Hematopoietic multipotent progenitor cell treated with erythropoietin and hydrocortisone succinate and interleukin-3 and kit ligand, for 6 days (in vitro differentiated cells): Measurements from ENCODE around the gene C1QTNF1.
A peak's percentile ranks its signal among the peaks of the same experiment; 100 is the strongest.
"Not testable (repeated sequence)": the region's sequence is repeated elsewhere in the genome, so short reads cannot be mapped to it uniquely, and the experiment has no call there.

Experiments
- DNase-seq: peaks from one replicate; pipeline ENCODE4 v3.0.0-alpha.2; 2015

The C1QTNF1 gene

GRCh38 chr17:79026376-79027273 lies 2.7 kb downstream of the C1QTNF1 start:
- DNase-seq: no peak

GRCh38 chr17:79027274-79027924 lies 3.4 kb downstream of the C1QTNF1 start:
- DNase-seq: no peak

- DNase-seq: no peak
Observed at GRCh38 chr17:79027925-79028491, 4.0 kb downstream of the C1QTNF1 start.

- peak; percentile 28 for DNase-seq
Observed at GRCh38 chr17:79028496-79029326, 4.7 kb downstream of the C1QTNF1 start.

- DNase-seq: no peak
Observed at GRCh38 chr17:79029327-79030009, 5.5 kb downstream of the C1QTNF1 start.

- not testable (repeated sequence) for DNase-seq
Observed at GRCh38 chr17:79030636-79031035, 6.7 kb downstream of the C1QTNF1 start.

- DNase-seq: no peak
Observed at GRCh38 chr17:79031996-79032875, 8.3 kb downstream of the C1QTNF1 start.

- no peak for DNase-seq
Observed at GRCh38 chr17:79033046-79033616, 9.2 kb downstream of the C1QTNF1 start.

GRCh38 chr17:79033741-79034501 lies 10.0 kb downstream of the C1QTNF1 start:
- DNase-seq: no peak

GRCh38 chr17:79034931-79035485 lies 11.0 kb downstream of the C1QTNF1 start:
- no peak for DNase-seq

- DNase-seq: no peak
Observed at GRCh38 chr17:79035686-79036085, 11.7 kb downstream of the C1QTNF1 start.

GRCh38 chr17:79036181-79036580 lies 12.2 kb downstream of the C1QTNF1 start:
- no peak for DNase-seq

GRCh38 chr17:79036596-79036995 lies 12.6 kb downstream of the C1QTNF1 start:
- DNase-seq: no peak

GRCh38 chr17:79038545-79039135 lies 14.7 kb downstream of the C1QTNF1 start:
- DNase-seq: no peak

- no peak for DNase-seq
Observed at GRCh38 chr17:79039171-79039570, 15.2 kb downstream of the C1QTNF1 start.

GRCh38 chr17:79039886-79040285 lies 15.9 kb downstream of the C1QTNF1 start:
- no peak for DNase-seq

- no peak for DNase-seq
Observed at GRCh38 chr17:79041041-79041570, 17.1 kb downstream of the C1QTNF1 start.

GRCh38 chr17:79041723-79042420 lies 17.9 kb downstream of the C1QTNF1 start:
- DNase-seq: no peak
